ENCODE measurements around the gene HPCAL1.

- no peak for TF ChIP-seq CHD1 (IDR thresholded peaks at IDR 0.05; ENCODE audit: low read depth, low read length)
- TF ChIP-seq CEBPB (IDR thresholded peaks at IDR 0.05; ENCODE audit: low read depth, low read length) = no peak
- TF ChIP-seq NFE2L2 (IDR thresholded peaks at IDR 0.05; ENCODE audit: low read depth, low read length) = no peak
- no peak for TF ChIP-seq CTCF (conservative IDR thresholded peaks at IDR 0.05; ENCODE audit: low read depth, low read length)
- no peak for TF ChIP-seq BHLHE40 (IDR thresholded peaks at IDR 0.05; ENCODE audit: low read depth, low read length)
- TF ChIP-seq POLR2A (IDR thresholded peaks at IDR 0.05; ENCODE audit: low read depth, low read length) = no peak
- no peak for TF ChIP-seq RAD21 (IDR thresholded peaks at IDR 0.05; ENCODE audit: low read length)
- no peak for TF ChIP-seq MXI1 (IDR thresholded peaks at IDR 0.05; ENCODE audit: borderline replicate concordance, low read depth, low read length)
- TF ChIP-seq FOS (IDR thresholded peaks at IDR 0.05; ENCODE audit: low read depth, low read length) = no peak
- TF ChIP-seq USF2 (IDR thresholded peaks at IDR 0.05; ENCODE audit: low read depth, low read length) = no peak
These were observed 67.7 kb downstream of the HPCAL1 start for GRCh38 chr2:10370390-10370789.
